IPS DF 4.7 (cell line): Measurements from ENCODE around the gene SOBP.

Experiments
- DNase-seq: peaks from one replicate; pipeline ENCODE4 v3.0.0-alpha.2; 2013; ENCODE audit warnings: low spot score; ENCODE audit errors: extremely low read depth

SOBP gene

GRCh38 chr6:107523054-107523791 lies 33.3 kb downstream of the SOBP start:
- DNase-seq: no peak

- DNase-seq: no peak
Observed at GRCh38 chr6:107523794-107524193, 33.9 kb downstream of the SOBP start.

- DNase-seq: no peak
Observed at GRCh38 chr6:107524626-107525025, 34.7 kb downstream of the SOBP start.

- no peak for DNase-seq
Observed at GRCh38 chr6:107531868-107532267, 42.0 kb downstream of the SOBP start.

- no peak for DNase-seq
Observed at GRCh38 chr6:107532706-107533105, 42.8 kb downstream of the SOBP start.

- no peak for DNase-seq
Observed at GRCh38 chr6:107533415-107534059, 43.6 kb downstream of the SOBP start.

GRCh38 chr6:107534571-107535141 lies 44.7 kb downstream of the SOBP start:
- DNase-seq: no peak

GRCh38 chr6:107535626-107536025 lies 45.7 kb downstream of the SOBP start:
- DNase-seq: no peak

- no peak for DNase-seq
Observed at GRCh38 chr6:107536180-107536961, 46.5 kb downstream of the SOBP start.

GRCh38 chr6:107537559-107537958 lies 47.6 kb downstream of the SOBP start:
- no peak for DNase-seq

- DNase-seq: no peak
Observed at GRCh38 chr6:107538856-107539387, 49.0 kb downstream of the SOBP start.

GRCh38 chr6:107539409-107539808 lies 49.5 kb downstream of the SOBP start:
- no peak for DNase-seq

- DNase-seq: no peak
Observed at GRCh38 chr6:107539849-107540464, 50.0 kb downstream of the SOBP start.

- DNase-seq: no peak
Observed at GRCh38 chr6:107540465-107540857, 50.5 kb downstream of the SOBP start.

GRCh38 chr6:107542192-107542668 lies 52.3 kb downstream of the SOBP start:
- DNase-seq: no peak

- DNase-seq: no peak
Observed at GRCh38 chr6:107543088-107543487, 53.2 kb downstream of the SOBP start.

- no peak for DNase-seq
Observed at GRCh38 chr6:107543567-107543966, 53.6 kb downstream of the SOBP start.

- DNase-seq: no peak
Observed at GRCh38 chr6:107545763-107546162, 55.8 kb downstream of the SOBP start.

GRCh38 chr6:107546691-107547450 lies 57.0 kb downstream of the SOBP start:
- DNase-seq: no peak

- DNase-seq: no peak
Observed at GRCh38 chr6:107547451-107547840, 57.5 kb downstream of the SOBP start.
